Activated naive CD8-positive, alpha-beta T cell treated with anti-CD3 and anti-CD28 coated beads, Interleukin-2, amount 50 U/mL, for 16 hours (primary cell): ENCODE results near the gene PLXDC2.

Source experiments
- DNase-seq: peaks from one replicate; pipeline ENCODE4 v3.0.0-alpha.2; 2020; ENCODE audit warnings: low read depth, low spot score

PLXDC2 gene

DNA sequence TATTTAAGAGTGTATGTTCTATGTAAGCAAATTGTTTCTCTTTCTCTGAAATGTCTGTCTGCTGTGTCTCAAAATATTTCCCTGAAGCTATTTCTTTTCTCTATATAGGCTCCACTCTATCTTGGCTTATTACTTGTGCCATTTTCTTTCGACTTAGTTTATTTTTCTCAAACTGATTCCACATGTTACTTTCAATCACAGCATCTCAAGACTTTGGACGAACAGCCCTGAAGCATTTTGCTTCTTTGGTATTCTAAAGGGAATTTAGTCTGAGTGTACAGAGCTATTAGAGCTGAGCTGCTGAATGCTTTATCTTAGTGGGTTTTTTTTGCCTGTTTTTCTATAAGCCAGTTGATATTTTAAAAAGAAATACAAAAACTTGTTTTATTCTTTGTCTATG lies 95.7 kb downstream of the PLXDC2 start:
- no peak for DNase-seq

DNA sequence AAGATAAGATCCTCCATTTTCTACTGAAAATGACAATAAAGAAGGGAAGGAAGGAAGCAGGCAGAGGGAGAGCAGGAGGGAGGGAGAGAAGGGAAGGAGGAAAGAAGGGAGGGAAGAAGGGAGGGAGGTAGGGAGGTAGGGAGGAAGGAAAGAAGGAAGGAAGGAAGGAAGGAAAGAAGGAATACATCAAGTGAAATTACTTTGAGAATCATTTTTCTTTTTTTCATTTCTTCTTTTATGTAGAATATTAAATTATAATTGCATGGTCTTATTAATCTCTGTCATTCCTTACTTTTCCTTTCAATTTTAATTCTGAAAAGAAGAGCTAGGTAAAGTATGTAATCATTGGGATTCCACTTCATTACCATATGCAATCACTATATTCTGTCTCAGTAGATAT lies 97.8 kb downstream of the PLXDC2 start:
- DNase-seq: no peak

DNA sequence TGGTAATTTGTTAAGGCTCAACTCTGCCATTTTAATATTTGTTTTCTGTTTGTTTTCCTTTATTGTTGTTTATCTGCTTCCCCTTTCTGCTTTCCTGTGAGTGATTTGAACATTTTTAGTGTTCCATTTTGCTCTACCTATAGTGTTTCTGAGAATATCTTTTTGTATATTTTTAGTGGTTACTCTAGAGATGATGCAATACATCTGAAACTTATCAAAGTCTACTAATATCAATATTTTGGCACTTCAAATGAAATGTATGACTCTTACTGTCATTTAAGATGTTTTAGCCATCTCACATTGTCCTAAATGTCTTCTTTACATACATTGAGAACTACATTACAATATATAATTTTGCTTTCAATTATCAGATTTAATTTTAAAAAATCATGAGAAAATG lies 98.9 kb downstream of the PLXDC2 start:
- DNase-seq: no peak

DNA sequence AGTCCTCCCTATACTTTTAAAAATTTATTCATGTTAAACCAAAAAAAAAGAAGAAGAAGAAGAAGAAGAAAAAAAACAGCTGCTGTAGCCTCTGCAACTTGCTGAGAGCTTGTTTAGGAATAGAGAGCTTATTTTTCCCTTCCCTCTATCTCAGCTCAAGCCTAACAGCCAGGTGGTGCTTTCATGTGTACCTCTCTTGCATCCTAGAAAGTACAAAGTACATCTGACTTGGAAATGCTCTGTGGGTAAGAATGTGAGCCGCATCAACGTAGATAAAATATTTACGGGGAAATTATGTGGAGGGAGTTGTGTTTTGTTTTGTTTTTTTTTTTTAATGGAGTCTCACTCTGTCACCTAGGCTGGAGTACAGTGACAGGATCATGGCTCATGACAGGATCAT lies 99.6 kb downstream of the PLXDC2 start:
- no peak for DNase-seq

GRCh38 chr10:19917751-19918478 lies 101.7 kb downstream of the PLXDC2 start:
- no peak for DNase-seq

DNA sequence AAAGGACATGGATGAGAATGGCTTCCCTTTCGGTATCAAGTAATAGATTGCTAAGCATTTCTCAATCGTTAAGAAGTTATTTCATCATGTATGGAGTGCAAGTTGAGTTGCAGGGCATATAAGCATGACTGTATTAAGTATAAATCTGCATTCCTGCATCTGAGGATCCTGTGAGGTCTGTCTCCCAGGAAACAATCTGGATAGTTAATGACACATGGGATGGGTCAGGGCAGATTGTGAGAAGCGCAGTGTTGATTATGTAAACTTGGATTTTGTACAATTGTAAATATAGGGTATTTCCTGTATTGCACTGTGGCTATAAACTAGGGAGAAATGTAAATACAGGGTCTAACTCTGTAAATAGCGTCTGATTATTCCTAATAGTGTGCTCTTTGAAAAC lies 102.6 kb downstream of the PLXDC2 start:
- no peak for DNase-seq

DNA sequence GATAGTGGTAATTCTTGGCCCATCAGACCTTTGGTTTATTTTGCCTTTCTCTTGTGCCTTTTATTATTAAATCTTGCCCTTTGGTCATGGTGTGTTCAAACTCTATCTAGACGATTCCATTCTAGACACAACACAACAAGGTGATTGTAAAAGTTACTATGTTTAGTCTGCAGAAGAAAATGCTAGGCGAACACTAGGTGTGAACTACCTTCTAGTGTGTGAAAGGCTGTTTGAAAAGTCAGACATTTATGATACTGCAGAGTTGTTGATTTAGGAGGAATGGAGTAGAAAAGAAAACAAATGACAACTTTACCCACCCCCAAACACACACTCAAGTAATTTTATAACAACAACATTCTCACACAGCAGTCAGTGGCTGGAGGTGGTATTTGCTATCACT lies 103.4 kb downstream of the PLXDC2 start:
- no peak for DNase-seq

GRCh38 chr10:19920075-19920726 lies 104.0 kb downstream of the PLXDC2 start:
- no peak for DNase-seq

- DNase-seq: no peak
Observed at GRCh38 chr10:19921300-19922140, 105.3 kb downstream of the PLXDC2 start.

- no peak for DNase-seq
Observed at GRCh38 chr10:19922236-19922963, 106.2 kb downstream of the PLXDC2 start.

- DNase-seq: no peak
Observed at GRCh38 chr10:19925064-19925463, 108.8 kb downstream of the PLXDC2 start.

DNA sequence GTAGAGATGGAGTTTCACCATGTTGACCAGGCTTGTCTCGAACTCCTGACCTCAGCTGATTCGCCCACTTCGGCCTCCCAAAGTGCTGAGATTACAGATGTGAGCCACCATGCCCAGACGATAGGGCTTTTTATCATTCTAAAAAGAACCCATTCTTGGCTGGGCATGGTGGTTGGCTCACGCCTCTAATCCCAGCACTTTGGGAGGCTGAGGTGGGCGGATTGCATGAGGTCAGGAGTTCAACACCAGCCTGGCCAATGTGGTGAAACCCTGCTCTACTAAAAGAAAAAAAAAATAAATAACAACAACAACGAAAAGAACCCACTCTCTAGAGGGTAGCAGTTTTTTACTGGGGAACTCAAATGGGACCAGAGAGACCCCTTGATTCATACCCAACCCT lies 112.7 kb downstream of the PLXDC2 start:
- DNase-seq: no peak

DNA sequence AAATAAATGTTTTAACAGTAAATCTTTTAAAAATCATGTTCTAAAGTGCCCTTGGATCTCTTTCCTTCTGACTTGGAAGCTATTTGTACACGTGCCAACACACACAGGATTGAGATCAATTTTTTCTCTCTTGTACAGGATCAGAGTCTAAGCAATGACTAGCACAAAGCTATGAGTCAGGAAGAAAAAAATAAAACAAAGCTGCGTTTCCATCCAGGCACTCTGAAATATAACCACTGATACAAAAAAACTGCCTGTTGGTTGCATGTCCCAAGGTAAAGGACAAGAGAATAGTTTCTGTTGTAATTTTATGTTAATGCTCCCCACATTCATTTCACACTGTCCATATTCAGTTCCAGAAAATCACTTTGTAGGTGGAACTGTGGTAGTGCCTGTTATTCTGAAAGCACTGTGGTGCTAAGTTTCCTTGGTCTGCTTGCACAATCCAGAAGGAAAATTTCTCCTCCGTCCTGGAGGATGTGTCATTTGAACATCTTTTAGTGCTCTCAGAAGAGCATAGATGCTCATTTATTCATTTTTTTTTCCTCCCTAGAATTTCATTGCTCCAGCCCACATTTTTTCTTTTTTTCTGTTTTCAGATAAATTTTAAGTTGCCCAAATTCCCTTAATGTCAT lies 113.4 kb downstream of the PLXDC2 start:
- DNase-seq: no peak

- DNase-seq: no peak
Observed at GRCh38 chr10:19930936-19931893, 115.0 kb downstream of the PLXDC2 start.

GRCh38 chr10:19931894-19932590 lies 115.8 kb downstream of the PLXDC2 start:
- DNase-seq: no peak

- no peak for DNase-seq
Observed at GRCh38 chr10:19932806-19933371, 116.7 kb downstream of the PLXDC2 start.

DNA sequence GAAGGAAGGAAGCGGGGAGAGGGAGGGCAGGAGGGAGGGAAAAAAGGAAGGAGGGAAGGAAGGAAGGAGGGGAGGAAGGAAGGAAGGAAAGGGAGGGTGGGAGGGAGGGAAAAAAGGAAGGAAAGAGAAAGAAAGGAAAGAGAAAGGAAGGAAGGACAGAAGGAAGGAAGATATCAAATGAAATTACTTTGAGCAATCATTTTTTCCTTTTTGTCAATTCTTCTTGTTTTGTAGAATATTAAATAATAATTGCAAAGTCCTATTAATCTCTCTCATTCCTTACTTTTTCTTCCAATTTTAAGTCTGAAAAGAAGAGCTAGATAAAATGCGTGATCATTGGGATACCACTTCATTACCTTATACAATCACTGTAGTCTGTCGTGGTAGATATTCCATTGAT lies 117.5 kb downstream of the PLXDC2 start:
- DNase-seq: no peak

DNA sequence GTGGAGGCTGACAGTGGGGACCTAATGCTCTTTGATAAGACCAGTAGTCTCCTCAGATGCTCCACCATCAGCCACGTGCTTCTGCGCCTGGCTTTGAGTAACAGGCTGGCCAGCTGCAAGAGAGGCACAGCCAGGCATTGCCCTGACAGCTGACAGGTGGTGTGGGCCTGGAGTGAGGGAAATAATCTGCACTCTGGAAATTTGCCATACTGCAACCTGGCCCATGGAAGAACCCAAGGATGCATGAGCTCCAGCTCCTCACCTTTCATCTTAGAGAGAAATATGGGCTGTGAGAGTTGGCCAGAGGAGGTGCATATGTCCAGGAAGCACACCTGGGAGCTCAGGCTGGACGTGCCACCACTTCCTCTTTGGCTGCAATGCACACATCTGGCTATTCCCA lies 118.9 kb downstream of the PLXDC2 start:
- no peak for DNase-seq

DNA sequence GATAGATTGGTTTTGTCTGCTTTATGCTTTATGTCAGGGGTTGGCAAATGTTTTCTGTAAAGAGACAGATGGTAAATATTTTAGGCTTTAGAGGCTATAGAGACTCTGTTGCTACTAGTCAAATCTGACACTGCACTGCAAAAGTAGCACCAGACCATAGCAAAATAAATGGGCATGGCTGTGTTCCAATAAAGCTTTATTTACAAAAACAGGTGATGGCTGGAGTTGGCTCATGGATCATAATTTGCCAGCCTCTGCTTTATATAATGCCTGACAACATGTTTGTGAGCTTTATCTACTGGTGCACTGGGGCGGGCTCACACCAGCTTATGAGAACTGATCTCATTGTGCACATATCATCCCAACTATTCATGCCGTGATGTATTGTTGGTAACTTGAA lies 120.1 kb downstream of the PLXDC2 start:
- no peak for DNase-seq
